Measurements from ENCODE around the gene COG3. TPM values are rescaled to one million over a fixed set of nuclear protein-coding genes. Genes with fewer than 3 reads are reported as not detected.
A peak's percentile ranks its signal among the peaks of the same experiment; 100 is the strongest.

Gene COG3
- total RNA-seq, 1 donor from 2014 or later = 23.8 TPM

DNA sequence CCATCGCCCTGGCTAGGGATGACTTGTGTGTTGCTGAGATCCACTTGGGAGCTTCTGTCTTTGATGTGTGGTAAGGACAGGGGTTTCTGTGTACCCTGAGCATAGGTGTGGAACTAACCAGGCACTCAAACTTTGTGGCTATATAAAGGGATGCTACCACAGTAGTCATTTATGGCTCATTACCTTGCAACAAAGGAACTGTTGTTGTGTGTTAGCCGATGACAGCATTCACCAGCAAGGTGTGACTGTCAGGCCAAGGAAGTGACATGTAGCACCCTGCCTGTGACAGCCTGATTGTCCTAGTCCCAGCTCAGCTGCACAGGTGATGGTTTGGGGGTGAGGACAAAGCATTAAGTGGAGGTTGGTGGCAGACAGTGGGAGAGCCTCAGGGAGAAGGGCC lies 73.6 kb downstream of the COG3 start:
- Mint-ChIP-seq H3K4me3 (ENCODE audit: unreplicated experiment) (no peak overlapping the region), H3K36me3 (ENCODE audit: low read depth) (peaks cover 26% of the 10 kb centered on the region)

DNA sequence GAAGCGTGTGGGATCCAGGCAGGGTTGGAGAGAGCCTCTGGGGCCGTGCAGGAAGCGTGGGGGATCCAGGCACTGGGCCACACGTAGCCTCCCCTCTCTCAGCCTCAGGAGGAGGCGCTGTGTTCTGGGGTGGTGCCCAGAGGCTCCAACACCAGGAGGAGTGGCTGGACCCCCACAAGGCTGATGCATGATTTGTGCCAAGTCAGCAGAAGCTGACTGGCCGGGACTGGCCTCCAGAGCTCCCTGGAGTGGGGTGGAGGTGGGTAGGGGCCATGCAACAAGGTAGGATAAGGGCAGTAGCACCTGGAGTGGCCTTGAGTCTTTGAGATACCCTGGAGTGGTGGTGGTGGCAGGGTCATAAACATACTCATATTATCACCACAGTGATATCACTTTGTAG lies 75.5 kb downstream of the COG3 start:
- H3K36me3 Mint-ChIP-seq (ENCODE audit: low read depth) = peaks cover 11% of the 10 kb centered on the region
- no peak overlapping the region for H3K4me3 Mint-ChIP-seq (ENCODE audit: unreplicated experiment)
- H3K4me1 Mint-ChIP-seq (ENCODE audit: low read depth) = no peaks in the 10 kb centered on the region
- TF ChIP-seq, protein P1, sequence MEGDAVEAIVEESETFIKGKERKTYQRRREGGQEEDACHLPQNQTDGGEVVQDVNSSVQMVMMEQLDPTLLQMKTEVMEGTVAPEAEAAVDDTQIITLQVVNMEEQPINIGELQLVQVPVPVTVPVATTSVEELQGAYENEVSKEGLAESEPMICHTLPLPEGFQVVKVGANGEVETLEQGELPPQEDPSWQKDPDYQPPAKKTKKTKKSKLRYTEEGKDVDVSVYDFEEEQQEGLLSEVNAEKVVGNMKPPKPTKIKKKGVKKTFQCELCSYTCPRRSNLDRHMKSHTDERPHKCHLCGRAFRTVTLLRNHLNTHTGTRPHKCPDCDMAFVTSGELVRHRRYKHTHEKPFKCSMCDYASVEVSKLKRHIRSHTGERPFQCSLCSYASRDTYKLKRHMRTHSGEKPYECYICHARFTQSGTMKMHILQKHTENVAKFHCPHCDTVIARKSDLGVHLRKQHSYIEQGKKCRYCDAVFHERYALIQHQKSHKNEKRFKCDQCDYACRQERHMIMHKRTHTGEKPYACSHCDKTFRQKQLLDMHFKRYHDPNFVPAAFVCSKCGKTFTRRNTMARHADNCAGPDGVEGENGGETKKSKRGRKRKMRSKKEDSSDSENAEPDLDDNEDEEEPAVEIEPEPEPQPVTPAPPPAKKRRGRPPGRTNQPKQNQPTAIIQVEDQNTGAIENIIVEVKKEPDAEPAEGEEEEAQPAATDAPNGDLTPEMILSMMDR (IDR thresholded peaks at IDR 0.05) = no peak
- no peaks in the 10 kb centered on the region for H3K27me3 Mint-ChIP-seq (ENCODE audit: low read depth)
- no peak overlapping the region for H3K27ac Mint-ChIP-seq (ENCODE audit: unreplicated experiment)
- H3K9me3 Mint-ChIP-seq (ENCODE audit: low read depth) = no peaks in the 10 kb centered on the region
- no peak for DNase-seq (ENCODE audit: low spot score)

More for the DNA sequence above, 73.6 kb downstream of the COG3 start:
- no peak for DNase-seq (ENCODE audit: low spot score)
- TF ChIP-seq, protein P1 (IDR thresholded peaks at IDR 0.05) = no peak
- Mint-ChIP-seq H3K27ac (ENCODE audit: unreplicated experiment) (no peak overlapping the region), H3K27me3 (ENCODE audit: low read depth) (no peaks in the 10 kb centered on the region), H3K9me3 (ENCODE audit: low read depth) (no peaks in the 10 kb centered on the region), H3K4me1 (ENCODE audit: low read depth) (no peaks in the 10 kb centered on the region)

DNA sequence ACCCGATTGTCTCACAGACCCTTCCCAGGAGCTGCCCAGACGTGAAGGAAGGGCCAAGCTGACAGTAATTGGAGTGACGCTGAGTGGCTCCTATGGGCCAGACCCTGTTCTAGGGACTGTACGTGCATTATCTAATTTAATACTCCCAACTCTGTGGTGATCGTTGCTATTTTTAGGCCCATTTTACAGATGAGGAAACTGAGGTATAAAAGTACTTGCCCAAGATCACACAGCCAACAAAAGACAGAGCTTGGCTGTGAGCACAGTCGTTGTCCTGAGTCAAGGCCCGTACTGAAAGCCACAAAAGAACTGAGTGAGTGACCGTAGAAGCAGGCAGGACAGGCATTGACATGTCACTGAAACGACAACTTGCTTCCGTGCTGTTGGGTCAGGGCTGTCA lies 76.1 kb downstream of the COG3 start:
- no peak overlapping the region for H3K4me3 Mint-ChIP-seq (ENCODE audit: unreplicated experiment)
- no peak overlapping the region for H3K27ac Mint-ChIP-seq (ENCODE audit: unreplicated experiment)
- TF ChIP-seq, protein P1 (IDR thresholded peaks at IDR 0.05) = no peak
- DNase-seq (ENCODE audit: low spot score) = no peak
- H3K36me3 Mint-ChIP-seq (ENCODE audit: low read depth) = peaks cover 8% of the 10 kb centered on the region
- no peaks in the 10 kb centered on the region for H3K27me3 Mint-ChIP-seq (ENCODE audit: low read depth)
- no peaks in the 10 kb centered on the region for H3K9me3 Mint-ChIP-seq (ENCODE audit: low read depth)
- H3K4me1 Mint-ChIP-seq (ENCODE audit: low read depth) = no peaks in the 10 kb centered on the region

DNA sequence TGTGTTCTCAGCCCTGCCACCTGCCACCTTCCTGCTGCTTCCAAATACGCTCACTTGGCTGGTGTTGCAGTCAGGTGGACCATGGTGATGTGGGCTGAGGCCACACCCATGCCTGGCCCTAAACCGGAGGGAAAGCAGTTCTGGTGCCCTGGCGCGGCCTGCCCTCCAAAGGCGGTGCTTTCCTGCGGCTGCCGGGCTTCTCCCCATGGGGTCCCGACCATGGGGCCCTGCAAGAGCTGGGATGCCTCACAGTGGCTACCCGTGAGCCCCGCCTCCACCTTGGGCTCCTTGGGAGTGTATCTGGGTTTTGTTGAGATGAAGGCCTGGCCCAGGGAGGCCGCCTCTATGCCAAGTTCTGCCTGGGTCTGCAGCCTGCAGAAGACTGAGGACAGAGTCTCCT lies 77.1 kb downstream of the COG3 start:
- Mint-ChIP-seq H3K27me3 (ENCODE audit: low read depth) (no peaks in the 10 kb centered on the region), H3K4me1 (ENCODE audit: low read depth) (no peaks in the 10 kb centered on the region), H3K4me3 (ENCODE audit: unreplicated experiment) (no peak overlapping the region), H3K27ac (ENCODE audit: unreplicated experiment) (no peak overlapping the region), H3K36me3 (ENCODE audit: low read depth) (peaks cover 6% of the 10 kb centered on the region), H3K9me3 (ENCODE audit: low read depth) (no peaks in the 10 kb centered on the region)
- DNase-seq (ENCODE audit: low spot score) = peak; percentile 83
- TF ChIP-seq, protein P1 (IDR thresholded peaks at IDR 0.05) = no peak

DNA sequence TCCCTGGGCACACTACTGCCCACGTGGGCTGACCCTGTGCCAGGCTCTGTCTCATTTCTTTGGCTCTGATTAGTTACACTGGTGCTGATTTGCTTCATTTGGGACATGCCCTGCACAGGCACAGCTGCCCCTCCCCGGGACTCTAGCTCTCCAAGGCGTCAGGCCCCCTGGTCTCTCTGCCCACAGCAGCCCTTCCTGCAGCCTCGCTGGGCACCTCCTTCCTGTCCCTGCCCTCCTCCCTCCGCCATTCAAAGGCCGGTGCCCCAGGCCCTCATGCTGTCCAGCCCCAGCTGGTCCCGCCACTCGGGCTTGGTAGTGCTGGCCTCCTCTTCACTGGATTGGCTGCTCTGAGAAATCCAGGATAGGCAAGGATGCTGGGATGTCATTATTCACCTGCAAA lies 77.7 kb downstream of the COG3 start:
- H3K4me3 Mint-ChIP-seq (ENCODE audit: unreplicated experiment) = no peak overlapping the region
- DNase-seq (ENCODE audit: low spot score) = peak; percentile 91
- H3K27me3 Mint-ChIP-seq (ENCODE audit: low read depth) = no peaks in the 10 kb centered on the region
- TF ChIP-seq, protein P1 (IDR thresholded peaks at IDR 0.05) = no peak
- no peaks in the 10 kb centered on the region for H3K4me1 Mint-ChIP-seq (ENCODE audit: low read depth)
- H3K27ac Mint-ChIP-seq (ENCODE audit: unreplicated experiment) = no peak overlapping the region
- H3K36me3 Mint-ChIP-seq (ENCODE audit: low read depth) = peaks cover 5% of the 10 kb centered on the region
- H3K9me3 Mint-ChIP-seq (ENCODE audit: low read depth) = no peaks in the 10 kb centered on the region
